WTC11 (cell line): ENCODE measurements around the gene AUP1. TPM values are rescaled to one million over a fixed set of nuclear protein-coding genes. Genes with fewer than 3 reads are reported as not detected.

Experiments used
- ATAC-seq: fragments of 200-7000 bp; cut with Tn5 transposase; 2 replicates; pipeline ENCODE4 v1.10.0; 2021; ENCODE audit warnings: mild to moderate bottlenecking, moderate library complexity
- CTCF ChIA-PET: fragments of 300-600 bp; sonication (Branson Sonifier 250); formaldehyde crosslinking; loops from one replicate; lab custom pipeline; 2021; ENCODE audit warnings: antibody characterized with exemption; lab: Charles Lee
- POLR2A ChIA-PET: fragments of 350-600 bp; sonication (Branson Sonifier 250); formaldehyde crosslinking; loops from one replicate; lab custom pipeline; 2021; ENCODE audit warnings: antibody characterized with exemption; lab: Charles Lee
- DNase-seq: peaks from one replicate; pipeline ENCODE4 v3.0.0; 2021; ENCODE audit warnings: low spot score
- H3K27ac Mint-ChIP-seq: 2 replicates; pipeline ENCODE4 v1.8.0; 2021; ENCODE audit warnings: mixed read lengths
- H3K27me3 Mint-ChIP-seq: 2 replicates; pipeline ENCODE4 v1.8.0; 2021; ENCODE audit warnings: low read depth, mild to moderate bottlenecking, moderate library complexity, mixed read lengths
- H3K36me3 Mint-ChIP-seq: 2 replicates; pipeline ENCODE4 v1.8.0; 2021; ENCODE audit warnings: mixed read lengths
- H3K4me1 Mint-ChIP-seq: 2 replicates; pipeline ENCODE4 v1.8.0; 2022; ENCODE audit warnings: mixed read lengths
- H3K4me3 Mint-ChIP-seq: 2 replicates; pipeline ENCODE4 v1.8.0; 2021; ENCODE audit warnings: mild to moderate bottlenecking, moderate library complexity, mixed read lengths
- H3K9me3 Mint-ChIP-seq: 2 replicates; pipeline ENCODE4 v1.8.0; 2021; ENCODE audit warnings: mixed read lengths
- ESRRA ChIP-seq: sonication (generic); formaldehyde crosslinking; IDR thresholded peaks from 2 replicates; pipeline ENCODE4 v1.8.1; 2022; ENCODE audit warnings: mild to moderate bottlenecking, missing genetic modification reagents, borderline replicate concordance
- FOXJ3 ChIP-seq: sonication (generic); formaldehyde crosslinking; IDR thresholded peaks from 2 replicates; pipeline ENCODE4 v1.9.0; 2021; ENCODE audit warnings: missing genetic modification reagents, mild to moderate bottlenecking, borderline replicate concordance
- HMGA2 ChIP-seq: fragments of 250-450 bp; sonication (Bioruptor Pico); IDR thresholded peaks from 2 replicates; pipeline ENCODE4 v1.4.0; 2021; ENCODE audit warnings: mild to moderate bottlenecking, moderate library complexity
- NFE2L1 ChIP-seq: sonication (generic); formaldehyde crosslinking; IDR thresholded peaks from 2 replicates; pipeline ENCODE4 v1.8.1; 2023; ENCODE audit warnings: missing genetic modification reagents
- NFYB ChIP-seq: sonication (generic); formaldehyde crosslinking; conservative IDR thresholded peaks from 2 replicates; pipeline ENCODE4 v1.8.0; 2022; ENCODE audit warnings: low read depth, missing genetic modification reagents
- NR2C2 ChIP-seq: sonication (generic); formaldehyde crosslinking; IDR thresholded peaks from 2 replicates; pipeline ENCODE4 v1.8.0; 2022; ENCODE audit warnings: mild to moderate bottlenecking, missing genetic modification reagents
- PRRX2 ChIP-seq: fragments of 250-450 bp; sonication (Bioruptor Pico); IDR thresholded peaks from 2 replicates; pipeline ENCODE4 v1.8.0; 2021; ENCODE audit warnings: mild to moderate bottlenecking
- RORB ChIP-seq: fragments of 250-450 bp; sonication (Bioruptor Pico); IDR thresholded peaks from 2 replicates; pipeline ENCODE4 v1.9.0; 2021; ENCODE audit warnings: mild to moderate bottlenecking
- SOX15 ChIP-seq: fragments of 250-450 bp; sonication (Bioruptor Pico); IDR thresholded peaks from 2 replicates; pipeline ENCODE4 v1.9.0; 2021; ENCODE audit warnings: mild to moderate bottlenecking
- TCF7 ChIP-seq: sonication (generic); formaldehyde crosslinking; IDR thresholded peaks from 2 replicates; pipeline ENCODE4 v1.8.0; 2022; ENCODE audit warnings: mild to moderate bottlenecking, low read depth, missing genetic modification reagents, moderate library complexity
- TEAD1 ChIP-seq: sonication (generic); formaldehyde crosslinking; IDR thresholded peaks from 2 replicates; pipeline ENCODE4 v1.8.0; 2022; ENCODE audit warnings: mild to moderate bottlenecking, missing genetic modification reagents
- TP53 ChIP-seq: sonication (generic); formaldehyde crosslinking; IDR thresholded peaks from 2 replicates; pipeline ENCODE4 v1.8.1; 2023; ENCODE audit warnings: mild to moderate bottlenecking, missing genetic modification reagents
- ZNF232 ChIP-seq: sonication (generic); formaldehyde crosslinking; IDR thresholded peaks from 2 replicates; pipeline ENCODE4 v1.8.0; 2022; ENCODE audit warnings: mild to moderate bottlenecking, missing genetic modification reagents
- ZNF263 ChIP-seq: sonication (generic); formaldehyde crosslinking; IDR thresholded peaks from 2 replicates; pipeline ENCODE4 v1.8.1; 2022; ENCODE audit warnings: low read depth, mild to moderate bottlenecking, moderate library complexity, missing genetic modification reagents
- ZNF425 ChIP-seq: fragments of 250-450 bp; sonication (Bioruptor Pico); conservative IDR thresholded peaks from 2 replicates; pipeline ENCODE4 v1.9.0; 2021; ENCODE audit warnings: mild to moderate bottlenecking
- ZSCAN18 ChIP-seq: fragments of 250-450 bp; sonication (Bioruptor Pico); IDR thresholded peaks from 2 replicates; pipeline ENCODE4 v2.1.2; 2022; ENCODE audit warnings: mild to moderate bottlenecking, moderate library complexity
- total RNA-seq: library from RNA; stranded (reverse); gene quantifications from 3 replicates; pipeline ENCODE4 v1.2.3, GENCODE V29; 2021
- TF ChIP-seq, protein P1 (sequence below): sonication (generic); formaldehyde crosslinking; IDR thresholded peaks from 2 replicates; pipeline ENCODE4 v1.8.0; 2023; ENCODE audit warnings: missing genetic modification reagents
- TF ChIP-seq, protein P2 (sequence below): sonication (generic); formaldehyde crosslinking; IDR thresholded peaks from 2 replicates; pipeline ENCODE4 v1.8.0; 2022; ENCODE audit warnings: missing genetic modification reagents
- TF ChIP-seq, protein P3 (sequence below): sonication (generic); formaldehyde crosslinking; IDR thresholded peaks from 2 replicates; pipeline ENCODE4 v1.8.0; 2022; ENCODE audit warnings: mild to moderate bottlenecking, missing genetic modification reagents
- TF ChIP-seq, protein P4 (sequence below): sonication (generic); formaldehyde crosslinking; IDR thresholded peaks from 2 replicates; pipeline ENCODE4 v1.8.1; 2023; ENCODE audit warnings: mild to moderate bottlenecking, missing genetic modification reagents

AUP1 gene
- total RNA-seq, 1 experiment from 2014 or later = 84.9 TPM

DNA sequence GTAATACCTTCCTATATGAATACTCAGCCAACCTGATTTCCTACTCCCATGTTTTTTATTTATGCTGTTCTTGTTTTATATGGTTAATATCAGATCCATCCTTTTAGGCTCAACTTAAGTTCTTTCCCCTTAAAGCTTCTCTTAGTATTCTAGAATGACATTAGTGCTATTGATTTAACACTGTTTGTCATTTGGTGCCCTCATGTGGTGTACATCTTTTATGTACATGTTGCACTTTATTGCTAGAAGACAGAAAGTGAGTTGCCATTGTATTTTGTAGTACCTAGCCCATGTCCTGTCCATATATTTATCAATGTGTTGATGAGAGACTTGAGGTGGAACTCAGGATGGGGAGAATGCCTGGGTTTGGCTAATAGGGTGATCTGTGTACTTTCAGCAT lies 2.7 kb upstream of the AUP1 start:
- ATAC-seq = no peak
- TF ChIP-seq ZNF425 (CRISPR knock-in tag) (no peak), ESRRA (no peak), ZNF232 (no peak), HMGA2 (CRISPR knock-in tag) (no peak), TCF7 (no peak), NFE2L1 (CRISPR knock-in tag) (no peak), SOX15 (CRISPR knock-in tag) (no peak), TEAD1 (CRISPR knock-in tag) (no peak), NFYB (CRISPR knock-in tag) (no peak), RORB (no peak), FOXJ3 (no peak), ZSCAN18 (CRISPR knock-in tag) (no peak)
- TF ChIP-seq, protein P1, sequence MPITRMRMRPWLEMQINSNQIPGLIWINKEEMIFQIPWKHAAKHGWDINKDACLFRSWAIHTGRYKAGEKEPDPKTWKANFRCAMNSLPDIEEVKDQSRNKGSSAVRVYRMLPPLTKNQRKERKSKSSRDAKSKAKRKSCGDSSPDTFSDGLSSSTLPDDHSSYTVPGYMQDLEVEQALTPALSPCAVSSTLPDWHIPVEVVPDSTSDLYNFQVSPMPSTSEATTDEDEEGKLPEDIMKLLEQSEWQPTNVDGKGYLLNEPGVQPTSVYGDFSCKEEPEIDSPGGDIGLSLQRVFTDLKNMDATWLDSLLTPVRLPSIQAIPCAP (CRISPR knock-in tag) = no peak
- TF ChIP-seq, protein P2, sequence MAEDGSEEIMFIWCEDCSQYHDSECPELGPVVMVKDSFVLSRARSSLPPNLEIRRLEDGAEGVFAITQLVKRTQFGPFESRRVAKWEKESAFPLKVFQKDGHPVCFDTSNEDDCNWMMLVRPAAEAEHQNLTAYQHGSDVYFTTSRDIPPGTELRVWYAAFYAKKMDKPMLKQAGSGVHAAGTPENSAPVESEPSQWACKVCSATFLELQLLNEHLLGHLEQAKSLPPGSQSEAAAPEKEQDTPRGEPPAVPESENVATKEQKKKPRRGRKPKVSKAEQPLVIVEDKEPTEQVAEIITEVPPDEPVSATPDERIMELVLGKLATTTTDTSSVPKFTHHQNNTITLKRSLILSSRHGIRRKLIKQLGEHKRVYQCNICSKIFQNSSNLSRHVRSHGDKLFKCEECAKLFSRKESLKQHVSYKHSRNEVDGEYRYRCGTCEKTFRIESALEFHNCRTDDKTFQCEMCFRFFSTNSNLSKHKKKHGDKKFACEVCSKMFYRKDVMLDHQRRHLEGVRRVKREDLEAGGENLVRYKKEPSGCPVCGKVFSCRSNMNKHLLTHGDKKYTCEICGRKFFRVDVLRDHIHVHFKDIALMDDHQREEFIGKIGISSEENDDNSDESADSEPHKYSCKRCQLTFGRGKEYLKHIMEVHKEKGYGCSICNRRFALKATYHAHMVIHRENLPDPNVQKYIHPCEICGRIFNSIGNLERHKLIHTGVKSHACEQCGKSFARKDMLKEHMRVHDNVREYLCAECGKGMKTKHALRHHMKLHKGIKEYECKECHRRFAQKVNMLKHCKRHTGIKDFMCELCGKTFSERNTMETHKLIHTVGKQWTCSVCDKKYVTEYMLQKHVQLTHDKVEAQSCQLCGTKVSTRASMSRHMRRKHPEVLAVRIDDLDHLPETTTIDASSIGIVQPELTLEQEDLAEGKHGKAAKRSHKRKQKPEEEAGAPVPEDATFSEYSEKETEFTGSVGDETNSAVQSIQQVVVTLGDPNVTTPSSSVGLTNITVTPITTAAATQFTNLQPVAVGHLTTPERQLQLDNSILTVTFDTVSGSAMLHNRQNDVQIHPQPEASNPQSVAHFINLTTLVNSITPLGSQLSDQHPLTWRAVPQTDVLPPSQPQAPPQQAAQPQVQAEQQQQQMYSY (CRISPR knock-in tag) = no peak
- TF ChIP-seq, protein P3, sequence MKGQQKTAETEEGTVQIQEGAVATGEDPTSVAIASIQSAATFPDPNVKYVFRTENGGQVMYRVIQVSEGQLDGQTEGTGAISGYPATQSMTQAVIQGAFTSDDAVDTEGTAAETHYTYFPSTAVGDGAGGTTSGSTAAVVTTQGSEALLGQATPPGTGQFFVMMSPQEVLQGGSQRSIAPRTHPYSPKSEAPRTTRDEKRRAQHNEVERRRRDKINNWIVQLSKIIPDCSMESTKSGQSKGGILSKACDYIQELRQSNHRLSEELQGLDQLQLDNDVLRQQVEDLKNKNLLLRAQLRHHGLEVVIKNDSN (CRISPR knock-in tag) = no peak
- TF ChIP-seq, protein P4, sequence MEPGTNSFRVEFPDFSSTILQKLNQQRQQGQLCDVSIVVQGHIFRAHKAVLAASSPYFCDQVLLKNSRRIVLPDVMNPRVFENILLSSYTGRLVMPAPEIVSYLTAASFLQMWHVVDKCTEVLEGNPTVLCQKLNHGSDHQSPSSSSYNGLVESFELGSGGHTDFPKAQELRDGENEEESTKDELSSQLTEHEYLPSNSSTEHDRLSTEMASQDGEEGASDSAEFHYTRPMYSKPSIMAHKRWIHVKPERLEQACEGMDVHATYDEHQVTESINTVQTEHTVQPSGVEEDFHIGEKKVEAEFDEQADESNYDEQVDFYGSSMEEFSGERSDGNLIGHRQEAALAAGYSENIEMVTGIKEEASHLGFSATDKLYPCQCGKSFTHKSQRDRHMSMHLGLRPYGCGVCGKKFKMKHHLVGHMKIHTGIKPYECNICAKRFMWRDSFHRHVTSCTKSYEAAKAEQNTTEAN (CRISPR knock-in tag) = no peak
- Mint-ChIP-seq H3K9me3 (no peaks in the 10 kb centered on the region), H3K36me3 (peaks cover 27% of the 10 kb centered on the region), H3K27me3 (0 out of 2 replicates have a peak, but pooled peaks cover 3% of the 10 kb centered on the region), H3K4me3 (no peak overlapping the region), H3K27ac (no peak overlapping the region), H3K4me1 (peaks cover 18% of the 10 kb centered on the region)
- POLR2A ChIA-PET = no interaction called here
- DNase-seq = no peak
- CTCF ChIA-PET = no interaction called here

DNA sequence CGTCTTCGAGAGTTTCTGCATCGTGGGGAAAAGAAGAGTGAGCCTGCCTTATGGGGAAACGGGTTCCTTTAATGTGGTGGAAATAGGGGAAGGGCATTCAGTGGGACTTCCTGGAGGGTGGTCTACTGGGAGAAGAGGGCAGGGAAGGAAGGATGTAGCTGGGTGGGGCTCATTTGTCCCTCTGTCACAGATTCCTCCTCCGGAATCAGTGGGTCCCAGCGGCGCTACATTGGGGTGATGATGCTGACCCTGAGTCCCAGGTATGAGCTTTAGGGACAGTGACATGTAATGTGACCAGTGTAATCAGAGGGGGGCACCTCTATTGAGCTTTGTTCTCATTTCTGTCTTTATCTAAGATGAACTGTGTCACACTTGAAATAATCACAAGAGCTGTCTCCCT lies 2.2 kb upstream of the AUP1 start:
- no peaks in the 10 kb centered on the region for H3K27me3 Mint-ChIP-seq
- no peak for DNase-seq
- peaks cover 14% of the 10 kb centered on the region for H3K4me1 Mint-ChIP-seq
- POLR2A ChIA-PET = interaction anchor here (0.7 kb wide), 1 partner anchor 65 kb away, joined by 3 read pairs; no protein-coding TSS in a partner anchor
- CTCF ChIA-PET = interaction anchor here (1.3 kb wide), 1 partner anchor 41 kb away, joined by 4 read pairs; no protein-coding TSS in a partner anchor
- H3K9me3 Mint-ChIP-seq = no peaks in the 10 kb centered on the region
- H3K27ac Mint-ChIP-seq = no peak overlapping the region
- H3K4me3 Mint-ChIP-seq = no peak overlapping the region
- H3K36me3 Mint-ChIP-seq = peaks cover 32% of the 10 kb centered on the region
- TF ChIP-seq TP53 (CRISPR knock-in tag) (no peak), ZNF263 (CRISPR knock-in tag) (no peak), NFYB (CRISPR knock-in tag) (no peak), NR2C2 (CRISPR knock-in tag) (no peak), PRRX2 (CRISPR knock-in tag) (no peak)
- ATAC-seq = no peak
